ENCODE data around the gene RIOK1.

RIOK1 gene

DNA sequence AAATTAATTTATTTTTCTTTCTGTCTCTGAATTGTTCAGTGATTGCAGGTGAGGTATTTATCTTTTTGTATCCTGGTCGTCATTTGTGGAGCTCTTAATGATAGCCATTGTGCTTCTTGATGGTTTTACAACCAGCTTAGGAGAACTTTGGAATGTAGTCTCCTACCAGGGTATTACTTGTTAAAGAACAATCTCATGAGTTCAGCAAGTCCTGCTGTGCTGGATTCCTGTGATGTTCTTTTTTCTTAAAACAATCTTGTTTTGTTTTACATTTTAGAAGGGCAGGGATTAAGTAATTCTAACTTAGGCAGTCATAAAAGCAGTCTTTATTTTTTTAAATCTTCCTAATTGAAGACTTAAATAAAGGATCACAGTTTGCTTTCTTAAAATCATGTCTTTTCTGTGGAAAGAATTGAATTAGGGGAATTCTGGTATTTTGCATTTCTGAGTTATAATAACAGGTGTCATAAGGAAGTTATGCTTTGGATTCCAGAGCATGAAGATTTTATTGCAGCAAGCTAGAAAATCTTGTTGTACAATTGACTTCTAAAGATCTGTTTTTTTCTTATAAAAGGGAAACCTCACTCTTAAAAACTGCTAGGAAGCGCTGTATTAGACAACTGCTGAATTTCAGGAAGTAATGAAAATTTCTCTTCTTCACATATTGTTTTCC lies 23.7 kb downstream of the RIOK1 start:
- FAIRE-seq (no peak), DNase-seq (ENCODE audit: insufficient read length) (no peak)
- no peak for TF ChIP-seq POLR2AphosphoS5 (IDR thresholded peaks at IDR 0.05; ENCODE audit: low read depth, low read length)
- TF ChIP-seq TAF1 (IDR thresholded peaks at IDR 0.05; ENCODE audit: borderline replicate concordance, low read depth, low read length): no peak
- no peak for TF ChIP-seq POLR2A (IDR thresholded peaks at IDR 0.05; ENCODE audit: low read depth, low read length)

DNA sequence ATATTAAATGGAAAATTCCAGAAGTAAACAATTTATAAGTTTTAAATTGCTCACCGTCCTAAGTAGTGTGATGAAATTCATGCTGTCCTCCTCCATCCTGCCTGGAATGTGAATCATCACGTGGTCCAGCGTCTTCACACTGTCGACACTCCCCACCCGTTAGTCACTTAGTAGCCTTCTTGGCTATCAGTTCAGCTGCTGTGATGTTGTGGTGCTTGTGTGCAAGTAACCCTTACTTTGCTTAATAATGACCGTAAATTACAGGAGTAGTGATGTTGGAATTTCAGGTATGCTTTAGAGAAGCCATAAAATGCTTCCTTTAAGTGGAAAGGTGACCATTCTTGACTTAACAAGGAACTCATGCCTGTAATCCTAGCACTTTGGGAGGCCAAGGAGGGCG lies 25.2 kb downstream of the RIOK1 start:
- TF ChIP-seq POLR2AphosphoS5 (IDR thresholded peaks at IDR 0.05; ENCODE audit: low read depth, low read length): no peak
- DNase-seq (ENCODE audit: insufficient read length) (no peak), FAIRE-seq (no peak)

DNA sequence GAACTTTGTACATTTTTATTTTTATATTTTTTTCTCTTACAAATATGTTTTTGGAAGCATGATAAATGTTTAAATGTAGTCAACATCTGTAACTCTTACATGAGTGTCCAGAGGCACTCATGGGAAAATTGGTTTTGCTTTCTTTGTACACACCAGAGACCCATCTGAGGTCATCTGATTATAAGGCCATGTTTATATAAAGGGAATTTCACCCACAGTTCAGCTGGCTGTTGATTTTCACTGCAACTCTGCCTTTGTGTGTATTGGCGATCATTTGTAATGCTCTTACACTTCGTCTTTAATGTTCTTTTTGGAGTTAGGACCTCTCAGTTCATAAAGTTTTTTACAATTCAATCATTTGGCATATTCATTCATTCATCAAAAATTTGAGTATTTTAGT lies 28.1 kb downstream of the RIOK1 start:
- TF ChIP-seq POLR2AphosphoS5 (IDR thresholded peaks at IDR 0.05; ENCODE audit: low read depth, low read length): no peak
- FAIRE-seq (no peak), DNase-seq (ENCODE audit: insufficient read length) (no peak)

DNA sequence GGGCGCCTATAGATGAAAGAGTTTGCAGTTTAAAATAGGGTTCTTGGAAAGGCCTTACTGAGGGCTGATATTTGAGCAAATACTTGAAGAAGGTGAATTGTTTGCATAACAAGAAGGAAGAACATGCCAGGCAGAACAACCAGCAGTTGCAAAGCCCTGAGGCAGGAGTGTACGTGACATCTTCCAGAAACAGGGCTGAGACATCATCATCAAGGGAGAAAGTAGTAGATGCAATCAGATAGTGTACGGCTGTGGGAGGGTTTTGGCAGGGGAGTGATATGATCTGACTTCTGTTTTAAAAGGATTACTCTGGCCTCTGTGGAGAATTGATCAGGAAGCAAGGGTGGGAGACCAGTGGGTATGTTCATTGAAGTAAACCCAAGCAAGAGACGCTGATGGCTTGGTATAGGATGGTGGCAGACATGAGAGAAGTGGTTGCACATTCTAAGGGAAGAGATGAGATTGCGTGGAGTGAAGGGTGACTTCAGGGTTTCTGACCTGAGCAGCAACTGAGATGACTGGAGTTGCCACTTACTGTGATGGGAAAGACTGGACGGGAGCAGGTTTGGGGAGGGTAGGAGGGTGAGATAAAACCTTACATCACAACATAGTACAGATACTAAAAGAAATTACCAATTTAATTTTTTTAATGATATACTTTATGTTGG lies 28.8 kb downstream of the RIOK1 start:
- no peak for DNase-seq (ENCODE audit: insufficient read length)
- TF ChIP-seq POLR2AphosphoS5 (IDR thresholded peaks at IDR 0.05; ENCODE audit: low read depth, low read length): no peak; the same call in 1 of the 2 replicates
- no peak for TF ChIP-seq TAF1 (IDR thresholded peaks at IDR 0.05; ENCODE audit: borderline replicate concordance, low read depth, low read length)
- TF ChIP-seq POLR2A (IDR thresholded peaks at IDR 0.05; ENCODE audit: low read depth, low read length): no peak
- no peak for FAIRE-seq

DNA sequence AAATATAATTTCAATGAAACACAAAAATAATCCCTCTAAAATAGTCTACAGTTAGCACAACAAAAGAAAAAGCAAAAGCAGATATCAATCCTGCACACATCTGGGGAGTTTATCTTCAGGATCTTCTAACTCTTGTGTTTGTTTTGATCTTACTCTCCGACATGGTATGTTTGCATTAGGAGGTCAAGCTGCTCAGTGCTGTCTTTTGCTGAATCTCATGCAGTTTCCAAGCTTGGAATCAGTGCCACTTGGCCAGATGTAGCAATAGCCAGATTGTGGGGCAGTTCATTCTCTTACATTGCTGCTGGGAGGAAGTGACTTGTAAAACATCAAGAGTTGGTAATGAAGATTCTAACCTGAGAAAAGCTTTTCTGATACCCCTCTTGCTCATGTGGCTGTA lies 29.5 kb downstream of the RIOK1 start:
- DNase-seq (ENCODE audit: insufficient read length) (no peak), FAIRE-seq (no peak)
- TF ChIP-seq POLR2AphosphoS5 (IDR thresholded peaks at IDR 0.05; ENCODE audit: low read depth, low read length) (no peak), TAF1 (IDR thresholded peaks at IDR 0.05; ENCODE audit: borderline replicate concordance, low read depth, low read length) (no peak), POLR2A (IDR thresholded peaks at IDR 0.05; ENCODE audit: low read depth, low read length) (no peak)

DNA sequence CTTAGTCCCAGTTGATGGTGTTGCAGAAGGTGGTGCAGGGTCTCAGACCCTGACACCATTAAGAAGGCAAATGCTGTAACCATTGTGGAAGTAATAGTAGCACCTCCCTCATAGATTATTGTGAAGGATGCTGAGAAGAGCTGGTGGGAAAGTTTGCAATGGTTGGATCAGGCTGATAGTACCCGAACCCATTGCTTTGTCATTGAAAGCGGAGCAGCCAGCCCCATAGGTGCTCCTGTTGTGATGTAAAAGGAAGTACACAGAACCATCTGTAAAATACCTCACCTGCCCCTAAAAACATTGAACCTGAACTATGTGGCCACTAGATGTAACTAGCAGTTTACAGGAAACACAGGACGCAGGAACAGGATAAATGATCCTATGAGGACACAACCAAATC lies 31.5 kb downstream of the RIOK1 start:
- DNase-seq (ENCODE audit: insufficient read length) (no peak), FAIRE-seq (no peak)
- TF ChIP-seq POLR2AphosphoS5 (IDR thresholded peaks at IDR 0.05; ENCODE audit: low read depth, low read length) (no peak), POLR2A (IDR thresholded peaks at IDR 0.05; ENCODE audit: low read depth, low read length) (no peak), TAF1 (IDR thresholded peaks at IDR 0.05; ENCODE audit: borderline replicate concordance, low read depth, low read length) (no peak)

DNA sequence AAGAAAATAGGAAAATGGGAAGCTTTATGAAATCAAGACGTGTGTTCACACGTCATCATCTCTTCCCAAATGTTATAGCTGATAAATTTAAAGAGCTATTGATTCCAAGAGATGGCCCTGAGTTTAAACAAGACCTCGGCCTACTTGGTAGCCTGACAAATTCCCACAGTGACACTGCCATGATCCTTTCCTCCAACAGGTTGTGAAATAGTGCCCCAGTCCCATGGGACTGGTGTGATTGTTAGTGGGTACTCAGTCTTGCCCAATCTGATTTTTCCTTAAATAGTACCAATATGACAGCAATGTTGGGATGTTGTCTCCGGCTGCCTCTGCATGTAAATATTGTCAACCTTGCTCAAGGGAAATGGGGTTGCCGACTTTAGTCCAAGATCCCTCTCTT lies 34.5 kb downstream of the RIOK1 start:
- TF ChIP-seq POLR2A (IDR thresholded peaks at IDR 0.05; ENCODE audit: low read depth, low read length): no peak
- no peak for TF ChIP-seq POLR2AphosphoS5 (IDR thresholded peaks at IDR 0.05; ENCODE audit: low read depth, low read length)
- no peak for TF ChIP-seq TAF1 (IDR thresholded peaks at IDR 0.05; ENCODE audit: borderline replicate concordance, low read depth, low read length)
- FAIRE-seq (no peak), DNase-seq (ENCODE audit: insufficient read length) (no peak)

DNA sequence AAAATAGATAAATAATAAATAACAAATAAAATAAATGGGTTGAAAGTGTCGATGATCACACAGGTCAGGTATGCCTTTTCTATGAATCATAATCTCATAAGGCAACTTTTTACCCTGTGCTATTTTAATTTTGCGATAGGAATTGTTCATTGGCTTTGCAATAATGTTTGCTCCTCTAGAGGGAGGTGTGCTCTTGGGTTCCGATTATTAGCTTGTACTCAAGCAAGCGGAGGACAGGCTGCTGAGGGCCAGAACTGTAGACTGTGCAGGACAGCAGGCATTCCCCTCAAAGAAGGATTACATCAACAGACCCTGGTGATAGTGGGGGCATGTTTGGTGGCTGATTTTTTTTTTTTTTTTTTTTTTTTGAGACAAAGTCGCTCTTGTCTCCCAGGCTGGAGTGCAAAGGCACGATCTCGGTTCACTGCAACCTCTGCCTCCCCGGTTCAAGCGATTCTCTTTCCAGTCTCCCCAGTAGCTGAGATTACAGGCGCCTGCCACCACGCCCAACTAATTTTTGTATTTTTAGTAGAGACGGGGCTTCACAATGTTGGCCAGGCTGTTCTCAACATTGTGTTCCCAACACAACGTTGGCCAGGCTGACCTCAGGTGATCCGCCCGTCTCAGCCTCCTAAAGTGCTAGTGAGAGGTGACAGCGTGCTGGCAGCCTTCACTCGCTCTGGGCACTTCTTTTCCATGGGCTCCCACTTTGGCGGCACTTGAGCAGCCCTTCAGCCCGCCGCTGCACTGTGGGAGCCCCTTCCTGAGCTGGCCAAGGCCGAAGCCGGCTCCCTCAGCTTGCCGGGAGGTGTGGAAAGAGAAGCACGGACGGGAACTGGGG lies 35.6 kb downstream of the RIOK1 start:
- TF ChIP-seq POLR2A (IDR thresholded peaks at IDR 0.05; ENCODE audit: low read depth, low read length): no peak
- no peak for TF ChIP-seq POLR2AphosphoS5 (IDR thresholded peaks at IDR 0.05; ENCODE audit: low read depth, low read length)
- TF ChIP-seq TAF1 (IDR thresholded peaks at IDR 0.05; ENCODE audit: borderline replicate concordance, low read depth, low read length): no peak
- DNase-seq (ENCODE audit: insufficient read length): no peak
- no peak for FAIRE-seq

DNA sequence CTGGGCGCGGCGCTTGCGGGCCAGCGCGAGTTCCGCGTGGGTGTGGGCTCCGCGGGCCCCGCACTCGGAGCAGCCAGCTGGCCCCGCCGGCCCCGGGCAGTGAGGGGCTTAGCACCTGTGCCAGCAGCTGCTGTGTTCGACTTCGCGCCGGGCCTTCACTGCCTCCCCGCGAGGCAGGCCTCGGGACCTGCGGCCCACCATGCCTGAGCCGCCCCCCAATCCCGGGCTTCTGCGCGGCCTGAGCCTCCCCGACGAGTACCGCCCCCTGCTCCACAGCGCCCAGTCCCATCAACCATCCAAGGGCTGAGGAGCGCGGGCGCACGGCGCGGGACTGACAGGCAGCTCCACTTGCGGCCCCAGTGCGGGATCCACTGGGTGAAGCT lies 36.2 kb downstream of the RIOK1 start:
- TF ChIP-seq TAF1 (IDR thresholded peaks at IDR 0.05; ENCODE audit: borderline replicate concordance, low read depth, low read length) (no peak), POLR2A (IDR thresholded peaks at IDR 0.05; ENCODE audit: low read depth, low read length) (no peak), POLR2AphosphoS5 (IDR thresholded peaks at IDR 0.05; ENCODE audit: low read depth, low read length) (no peak)
- no peak for DNase-seq (ENCODE audit: insufficient read length)
- no peak for FAIRE-seq

DNA sequence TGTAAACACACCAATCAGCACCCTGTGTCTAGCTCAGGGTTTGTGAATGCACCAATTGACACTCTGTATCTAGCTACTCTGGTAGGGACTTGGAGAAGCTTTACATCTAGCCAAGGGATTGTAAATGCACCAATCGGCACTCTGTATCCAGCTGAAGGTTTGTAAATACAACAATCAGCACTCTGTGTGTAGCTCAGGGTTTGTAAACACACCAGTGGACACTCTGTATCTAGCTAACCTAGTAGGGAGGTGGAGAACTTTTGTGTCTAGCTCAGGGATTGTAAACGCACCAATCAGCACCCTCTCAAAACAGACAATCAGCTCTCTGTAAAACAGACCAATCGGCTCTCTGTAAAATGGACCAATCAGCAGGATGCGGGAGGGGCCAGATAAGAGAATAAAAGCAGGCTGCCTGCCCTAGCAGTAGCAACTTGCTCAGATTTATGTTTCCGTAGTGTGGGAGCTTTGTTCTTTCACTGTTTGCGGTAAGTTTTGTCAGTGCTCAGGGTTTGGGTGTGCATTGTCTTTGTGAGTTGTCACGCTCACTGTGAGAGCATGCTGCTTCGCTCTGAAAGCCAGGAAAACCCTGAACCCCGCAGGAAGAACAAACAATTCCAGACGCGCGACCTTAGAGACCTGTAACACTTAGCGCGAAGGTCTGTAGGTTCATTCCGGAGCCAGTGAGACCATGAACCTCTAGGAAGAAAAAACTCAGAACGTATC lies 37.0 kb downstream of the RIOK1 start:
- TF ChIP-seq POLR2A (IDR thresholded peaks at IDR 0.05; ENCODE audit: low read depth, low read length) (no peak), TAF1 (IDR thresholded peaks at IDR 0.05; ENCODE audit: borderline replicate concordance, low read depth, low read length) (no peak), POLR2AphosphoS5 (IDR thresholded peaks at IDR 0.05; ENCODE audit: low read depth, low read length) (no peak)
- no peak for FAIRE-seq
- no peak for DNase-seq (ENCODE audit: insufficient read length)

DNA sequence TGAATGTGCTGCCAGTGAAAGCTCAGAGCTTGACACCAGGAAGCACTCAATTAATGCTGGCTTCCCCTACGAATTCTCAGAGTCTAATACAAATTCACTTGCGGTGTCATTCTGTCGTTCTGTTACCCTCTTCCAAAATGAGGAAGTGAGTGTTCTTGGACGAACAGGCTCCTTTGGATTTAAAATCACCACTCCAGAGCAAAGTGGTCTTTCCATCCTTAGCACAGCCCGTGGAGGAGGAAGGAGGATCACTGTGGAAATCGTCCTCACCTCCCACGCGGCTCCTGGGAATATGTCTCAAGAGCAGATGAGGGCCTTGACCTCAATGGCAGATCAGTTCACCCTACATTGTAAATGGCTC lies 41.7 kb downstream of the RIOK1 start:
- TF ChIP-seq TAF1 (IDR thresholded peaks at IDR 0.05; ENCODE audit: borderline replicate concordance, low read depth, low read length) (no peak), POLR2AphosphoS5 (IDR thresholded peaks at IDR 0.05; ENCODE audit: low read depth, low read length) (no peak), POLR2A (IDR thresholded peaks at IDR 0.05; ENCODE audit: low read depth, low read length) (no peak)
- no peak for DNase-seq (ENCODE audit: insufficient read length)
- no peak for FAIRE-seq

Data from GM12892 (cell line).